Brain pericyte (primary cell): ENCODE results near the gene MAPK8.
A peak's percentile ranks its signal among the peaks of the same experiment; 100 is the strongest.
"Not testable (repeated sequence)": the region's sequence is repeated elsewhere in the genome, so short reads cannot be mapped to it uniquely, and the experiment has no call there.

ENCODE experiments used
- DNase-seq: peaks from one replicate; pipeline ENCODE4 v3.0.0-alpha.2; 2012; ENCODE audit warnings: low read depth, low spot score

The MAPK8 gene

GRCh38 chr10:48333856-48334255 lies 27.4 kb downstream of the MAPK8 start:
- DNase-seq: no peak

- no peak for DNase-seq
These were observed 29.3 kb downstream of the MAPK8 start for GRCh38 chr10:48335788-48336187.

GRCh38 chr10:48336978-48337599 lies 30.6 kb downstream of the MAPK8 start:
- no peak for DNase-seq

GRCh38 chr10:48340734-48341133 lies 34.3 kb downstream of the MAPK8 start:
- DNase-seq: no peak

GRCh38 chr10:48343106-48343505 lies 36.6 kb downstream of the MAPK8 start:
- no peak for DNase-seq

- DNase-seq: no peak
These were observed 37.6 kb downstream of the MAPK8 start for GRCh38 chr10:48343921-48344598.

- DNase-seq: not testable (repeated sequence)
These were observed 39.8 kb downstream of the MAPK8 start for GRCh38 chr10:48346248-48346647.

GRCh38 chr10:48347539-48347938 lies 41.1 kb downstream of the MAPK8 start:
- not testable (repeated sequence) for DNase-seq

- not testable (repeated sequence) for DNase-seq
These were observed 41.5 kb downstream of the MAPK8 start for GRCh38 chr10:48347943-48348342.

GRCh38 chr10:48353246-48353645 lies 46.8 kb downstream of the MAPK8 start:
- no peak for DNase-seq

GRCh38 chr10:48357631-48358030 lies 51.2 kb downstream of the MAPK8 start:
- no peak for DNase-seq

- DNase-seq: no peak
These were observed 51.7 kb downstream of the MAPK8 start for GRCh38 chr10:48358162-48358561.

- no peak for DNase-seq
These were observed 52.4 kb downstream of the MAPK8 start for GRCh38 chr10:48358838-48359237.

GRCh38 chr10:48361176-48361575 lies 54.7 kb downstream of the MAPK8 start:
- no peak for DNase-seq

- peak; percentile 22 for DNase-seq
These were observed 57.3 kb downstream of the MAPK8 start for GRCh38 chr10:48363617-48364355.

GRCh38 chr10:48364659-48365405 lies 58.4 kb downstream of the MAPK8 start:
- DNase-seq: peak; percentile 24

- DNase-seq: no peak
These were observed 59.2 kb downstream of the MAPK8 start for GRCh38 chr10:48365668-48366067.

- no peak for DNase-seq
These were observed 59.8 kb downstream of the MAPK8 start for GRCh38 chr10:48366261-48366660.

GRCh38 chr10:48369501-48369900 lies 63.0 kb downstream of the MAPK8 start:
- no peak for DNase-seq

GRCh38 chr10:48377751-48378530 lies 71.5 kb downstream of the MAPK8 start:
- DNase-seq: no peak

GRCh38 chr10:48378675-48379074 lies 72.2 kb downstream of the MAPK8 start:
- no peak for DNase-seq
